ENCODE data around the gene MTA1.

- TF ChIP-seq CTCF (IDR thresholded peaks at IDR 0.05), result peak in 10 of 12 donors; percentile 19 to 50 (median 38)
- no peak for TF ChIP-seq POLR2A (IDR thresholded peaks at IDR 0.05)
Measured at GRCh38 chr14:105471297-105471821, 51.7 kb downstream of the MTA1 start.

All from heart left ventricle (tissue), 13 donors.